GM12892 (cell line): ENCODE measurements around the gene NSMF.

Source experiments
- POLR2A ChIP-seq: IDR thresholded peaks from 2 replicates; pipeline ENCODE4 v1.6.1; 2011; ENCODE audit warnings: low read depth, low read length, control low read depth
- TAF1 ChIP-seq: IDR thresholded peaks from 2 replicates; pipeline ENCODE4 v1.6.1; 2011; ENCODE audit warnings: low read depth, mild to moderate bottlenecking, control low read depth, low read length, borderline replicate concordance

DNA sequence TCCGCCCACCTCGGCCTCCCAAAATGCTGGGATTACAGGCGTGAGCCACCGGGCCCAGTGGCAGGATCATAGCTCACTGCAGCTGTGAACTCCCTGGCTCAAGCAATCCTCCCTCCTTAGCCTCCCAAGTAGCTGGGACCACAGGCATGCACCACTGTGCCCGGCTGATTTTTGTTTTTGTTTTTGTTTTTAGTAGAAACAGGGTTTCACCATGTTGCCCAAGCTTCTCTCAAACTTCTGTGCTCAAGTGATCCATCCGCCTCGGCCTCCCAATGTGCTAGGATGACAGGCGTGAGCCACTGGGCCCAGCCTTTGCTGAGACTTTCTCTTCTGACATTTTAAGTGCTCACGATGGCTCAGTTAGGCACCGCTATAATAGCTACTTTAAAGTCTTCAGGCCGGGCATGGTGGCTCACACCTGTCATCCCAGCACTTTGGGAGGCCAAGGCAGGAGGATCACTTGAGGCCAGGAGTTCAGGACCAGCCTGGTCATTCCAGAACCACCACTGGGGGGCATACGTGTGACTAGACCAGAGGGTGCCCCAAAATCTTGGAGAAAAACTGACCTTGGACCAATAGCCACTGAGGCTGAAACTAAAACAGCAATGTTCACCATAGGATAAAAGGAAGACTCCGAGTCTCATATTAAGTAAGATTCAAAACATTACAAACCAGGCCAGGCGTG lies 14.9 kb downstream of the NSMF start:
- no peak for TF ChIP-seq TAF1
- TF ChIP-seq POLR2A, result no peak
